Measurements from ENCODE around the gene CXorf58.

The CXorf58 gene

GRCh38 chrX:23871905-23872546, 35.8 kb upstream of the CXorf58 start:
- no peaks in the 10 kb centered on the region; the same call in 1 of the 2 replicates for H3K36me3 ChIP-seq
- no peak overlapping the region for H3K27ac ChIP-seq
- no peak overlapping the region for H3K4me3 ChIP-seq (ENCODE audit: low read depth, low read length)
- no peak for TF ChIP-seq CTCF (IDR thresholded peaks at IDR 0.05; ENCODE audit: low read depth, low read length)
- no peak for DNase-seq
- H3K27me3 ChIP-seq (ENCODE audit: insufficient read depth, low read depth, severe bottlenecking): peaks cover 4% of the 10 kb centered on the region
- no peaks in the 10 kb centered on the region for H3K9me3 ChIP-seq (ENCODE audit: severe bottlenecking)

- no peak for DNase-seq
- H3K4me3 ChIP-seq (ENCODE audit: low read depth, low read length): no peak overlapping the region
- no peak overlapping the region for H3K27ac ChIP-seq
- peaks cover 13% of the 10 kb centered on the region for H3K27me3 ChIP-seq (ENCODE audit: insufficient read depth, low read depth, severe bottlenecking)
- no peaks in the 10 kb centered on the region; the same call in none of the 2 replicates for H3K36me3 ChIP-seq
- no peak for TF ChIP-seq CTCF (IDR thresholded peaks at IDR 0.05; ENCODE audit: low read depth, low read length)
- H3K9me3 ChIP-seq (ENCODE audit: severe bottlenecking): no peaks in the 10 kb centered on the region
These were observed 28.3 kb upstream of the CXorf58 start for GRCh38 chrX:23879380-23880090.

DNA sequence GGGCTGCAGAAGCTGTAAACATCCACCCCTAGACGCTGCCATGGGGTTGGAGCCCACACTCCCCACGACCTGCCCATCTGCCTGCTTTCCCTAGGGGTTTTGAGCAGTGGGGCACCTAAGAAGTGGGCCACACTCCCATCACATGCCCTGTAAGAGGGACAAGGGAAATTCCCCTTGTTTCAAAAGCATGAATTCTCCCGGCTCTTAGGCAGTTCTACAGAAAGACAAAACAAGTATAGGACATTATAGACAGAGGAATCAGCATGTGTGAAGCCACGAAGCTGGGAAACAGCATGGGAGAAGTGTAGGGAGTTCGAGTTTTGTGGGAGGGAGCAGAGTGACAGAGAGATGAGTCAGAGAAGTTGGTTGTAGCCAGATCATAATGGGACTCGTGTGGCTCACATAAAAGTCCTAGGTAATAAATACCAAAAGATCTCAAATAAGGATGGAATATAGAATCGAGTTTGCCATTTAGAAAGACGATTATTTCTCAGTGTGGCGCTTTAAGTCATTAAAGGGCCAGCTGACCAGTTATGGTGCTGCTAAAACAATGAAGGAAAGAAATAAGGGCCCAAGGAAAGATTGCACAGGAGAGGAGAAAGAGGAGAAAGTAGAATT, 24.0 kb upstream of the CXorf58 start:
- no peak overlapping the region for H3K4me3 ChIP-seq (ENCODE audit: low read depth, low read length)
- no peak for DNase-seq
- H3K9me3 ChIP-seq (ENCODE audit: severe bottlenecking): no peaks in the 10 kb centered on the region
- H3K36me3 ChIP-seq: no peaks in the 10 kb centered on the region; the same call in 1 of the 2 replicates
- no peak overlapping the region for H3K27ac ChIP-seq
- TF ChIP-seq CTCF (IDR thresholded peaks at IDR 0.05; ENCODE audit: low read depth, low read length): no peak
- peaks cover 14% of the 10 kb centered on the region for H3K27me3 ChIP-seq (ENCODE audit: insufficient read depth, low read depth, severe bottlenecking)

GRCh38 chrX:23884427-23885024, 23.3 kb upstream of the CXorf58 start:
- TF ChIP-seq CTCF (IDR thresholded peaks at IDR 0.05; ENCODE audit: low read depth, low read length): no peak
- Histone ChIP-seq H3K4me3 (ENCODE audit: low read depth, low read length) (no peak overlapping the region), H3K27ac (no peak overlapping the region), H3K27me3 (ENCODE audit: insufficient read depth, low read depth, severe bottlenecking) (peaks cover 11% of the 10 kb centered on the region), H3K36me3 (no peaks in the 10 kb centered on the region), H3K9me3 (ENCODE audit: severe bottlenecking) (no peaks in the 10 kb centered on the region)
- no peak for DNase-seq

- no peak for TF ChIP-seq CTCF (IDR thresholded peaks at IDR 0.05; ENCODE audit: low read depth, low read length)
- no peak for DNase-seq
- no peaks in the 10 kb centered on the region for H3K9me3 ChIP-seq (ENCODE audit: severe bottlenecking)
- H3K27ac ChIP-seq: no peak overlapping the region
- H3K36me3 ChIP-seq: no peaks in the 10 kb centered on the region
- peaks cover 8% of the 10 kb centered on the region for H3K27me3 ChIP-seq (ENCODE audit: insufficient read depth, low read depth, severe bottlenecking)
- no peak overlapping the region for H3K4me3 ChIP-seq (ENCODE audit: low read depth, low read length)
These were observed 22.0 kb upstream of the CXorf58 start for GRCh38 chrX:23885803-23886202.

All from WERI-Rb-1 (cell line).